Vagina (tissue), 2 donors: ENCODE results near the gene PLPPR2.

Experiments used
- CTCF ChIP-seq, 3 experiments: fragments of 450-650 bp in 2 of 3; fragments of 200-600 bp in 1 of 3; sonication (generic) in 1 of 3; IDR thresholded peaks; one replicate each; pipeline ENCODE4 v1.5.1; 2017 to 2019; ENCODE audit warnings: antibody characterized with exemption in 3 of 3, mild to moderate bottlenecking in 2 of 3, moderate library complexity in 2 of 3
- POLR2A ChIP-seq, 2 donors: fragments of 450-650 bp; IDR thresholded peaks; one replicate each; pipeline ENCODE4 v1.6.1; 2017; ENCODE audit warnings: antibody characterized with exemption in 2 of 2, mild to moderate bottlenecking in 2 of 2, moderate library complexity in 2 of 2
- POLR2AphosphoS5 ChIP-seq, 2 donors: sonication (generic); formaldehyde crosslinking; IDR thresholded peaks; one replicate each; pipeline ENCODE4 v1.9.0; 2017; ENCODE audit warnings: antibody characterized with exemption in 2 of 2, mild to moderate bottlenecking in 2 of 2, low read depth in 1 of 2; ENCODE audit not compliant: insufficient read depth in 1 of 2

GRCh38 chr19:11306337-11306736 lies 48.9 kb upstream of the PLPPR2 start:
- no peak for TF ChIP-seq POLR2A (IDR thresholded peaks at IDR 0.05)
- no peak for TF ChIP-seq CTCF (IDR thresholded peaks at IDR 0.05)
- TF ChIP-seq POLR2AphosphoS5 (IDR thresholded peaks at IDR 0.05; ENCODE audit: insufficient read depth in 1 of 2, low read depth in 1 of 2) = no peak
